CD4-positive, alpha-beta T cell (primary cell): ENCODE measurements around the gene NCDN. TPM values are rescaled to one million over a fixed set of nuclear protein-coding genes. Genes with fewer than 3 reads are reported as not detected.
A peak's percentile ranks its signal among the peaks of the same experiment; 100 is the strongest.

Source experiments
- ATAC-seq: fragments of 200-7000 bp; cut with Tn5 transposase; one replicate; pipeline ENCODE4 v1.10.0; 2022; ENCODE audit warnings: mild to moderate bottlenecking; ENCODE audit not compliant: poor library complexity
- CTCF ChIA-PET: fragments of 350-600 bp; sonication (Branson Sonifier 250); formaldehyde crosslinking; loops from one replicate; lab custom pipeline; 2021; ENCODE audit warnings: antibody characterized with exemption, inconsistent platforms; lab: Charles Lee
- POLR2A ChIA-PET: fragments of 350-600 bp; sonication (Branson Sonifier 250); formaldehyde crosslinking; loops from one replicate; lab custom pipeline; 2021; ENCODE audit warnings: antibody characterized with exemption, inconsistent platforms; lab: Charles Lee
- DNase-seq, 14 experiments: peaks; one replicate each; pipeline ENCODE4 v3.0.0-alpha.2; 2013 to 2020; ENCODE audit warnings: mixed read lengths in 2 of 14
- H3K27ac ChIP-seq, 2 donors: one replicate each; pipeline versions ENCODE4 v1.5.1 to v1.7.0; 2013; ENCODE audit warnings: low read length in 2 of 2, low read depth in 1 of 2, mild to moderate bottlenecking in 1 of 2
- H3K27me3 ChIP-seq, 2 experiments: 1 replicate in 1 of 2; 2 replicates in 1 of 2; pipeline versions ENCODE4 v1.6.1 to v1.7.0; 2013; ENCODE audit warnings: low read length in 2 of 2, control low read depth in 1 of 2, mild to moderate bottlenecking in 1 of 2, moderate library complexity in 1 of 2; ENCODE audit not compliant: insufficient read depth in 2 of 2, control insufficient read depth in 1 of 2
- H3K36me3 ChIP-seq: one replicate; pipeline ENCODE4 v1.6.1; 2013; ENCODE audit warnings: low read length, control low read depth; ENCODE audit not compliant: insufficient read depth
- H3K4me1 ChIP-seq: one replicate; pipeline ENCODE4 v1.6.1; 2013; ENCODE audit warnings: low read length, control low read depth; ENCODE audit not compliant: insufficient read depth
- H3K4me3 ChIP-seq: one replicate; pipeline ENCODE4 v1.5.1; 2013; ENCODE audit warnings: mild to moderate bottlenecking, low read length, moderate library complexity
- H3K9me3 ChIP-seq, 2 experiments: 1 replicate in 1 of 2; 2 replicates in 1 of 2; pipeline versions ENCODE4 v1.6.1 to v1.7.0; 2013; ENCODE audit warnings: low read length in 2 of 2, mild to moderate bottlenecking in 2 of 2, control low read depth in 1 of 2, moderate library complexity in 1 of 2; ENCODE audit not compliant: control insufficient read depth in 1 of 2, insufficient read depth in 1 of 2
- H3K27ac Mint-ChIP-seq: one replicate; pipeline ENCODE4 v1.8.0; 2020; ENCODE audit warnings: mixed read lengths
- H3K27me3 Mint-ChIP-seq: one replicate; pipeline ENCODE4 v1.8.0; 2021; ENCODE audit warnings: mixed read lengths
- H3K36me3 Mint-ChIP-seq: one replicate; pipeline ENCODE4 v1.8.0; 2021; ENCODE audit warnings: low read depth, mixed read lengths
- H3K4me1 Mint-ChIP-seq: one replicate; pipeline ENCODE4 v1.8.0; 2021; ENCODE audit warnings: low read depth, mixed read lengths
- H3K4me3 Mint-ChIP-seq: one replicate; pipeline ENCODE4 v1.8.0; 2020; ENCODE audit warnings: mild to moderate bottlenecking, mixed read lengths
- H3K9me3 Mint-ChIP-seq: one replicate; pipeline ENCODE4 v1.8.0; 2020; ENCODE audit warnings: mixed read lengths
- intact Hi-C, 2 experiments: fragments of 100-400 bp; cut with DNase I in 1 of 2; cut with micrococcal nuclease in 1 of 2; formaldehyde crosslinking; loops; one replicate each; pipeline versions ENCODE4 v1.15.1 to v1.9.0; 2023 to 2025; cut with DNase I, micrococcal nuclease
- total RNA-seq, 174 experiments: library from RNA in 2 of 174; stranded (reverse) in 2 of 174; gene quantifications; one replicate each; pipeline ENCODE4 v1.2.3 and lab custom pipeline; 2021 to 2026
- TF ChIP-seq, protein P1 (sequence below): fragments of 200-600 bp; IDR thresholded peaks from one replicate; pipeline ENCODE4 v1.8.0; 2022; ENCODE audit warnings: antibody characterized with exemption, mild to moderate bottlenecking

The NCDN gene
- total RNA-seq, 2 experiments from 2014 or later, result 12.8 to 14.2 TPM

DNA sequence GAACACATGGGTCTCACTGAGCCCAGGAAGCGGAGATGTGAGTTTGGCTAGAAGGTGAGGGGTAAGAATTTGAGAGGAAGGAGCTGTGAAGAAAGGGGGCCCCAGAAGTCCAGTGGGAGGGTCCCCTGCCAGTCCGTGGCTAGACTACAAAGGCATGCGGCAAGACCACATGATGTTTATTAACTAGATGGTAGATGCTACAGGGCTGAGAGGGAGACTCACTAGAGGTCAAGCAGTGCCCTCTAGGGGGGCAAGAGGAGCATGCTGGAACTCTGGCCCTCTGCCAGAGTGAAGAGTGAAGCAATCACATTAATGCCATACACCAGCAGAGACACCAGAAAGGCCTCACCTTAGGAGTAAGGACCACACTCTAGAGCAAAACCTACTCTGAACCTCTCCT lies 12.6 kb upstream of the NCDN start:
- Mint-ChIP-seq H3K4me1 (peaks cover 67% of the 10 kb centered on the region), H3K4me3 (no peak overlapping the region), H3K27me3 (no peaks in the 10 kb centered on the region), H3K9me3 (no peaks in the 10 kb centered on the region), H3K36me3 (peaks cover 54% of the 10 kb centered on the region), H3K27ac (peak overlapping the region; percentile 8)
- H3K4me1 ChIP-seq, result peaks cover 26% of the 10 kb centered on the region
- no peak overlapping the region for H3K27ac ChIP-seq
- peak; percentile 81 for ATAC-seq
- H3K27me3 ChIP-seq, result no peaks in the 10 kb centered on the region
- intact Hi-C loops, result loop anchor here (1.0 to 5.0 kb wide), 2 partner anchors 94 to 343 kb away; no protein-coding TSS in a partner anchor
- ChIA-PET CTCF (interaction anchor here (0.7 to 2.8 kb wide), 5 partner anchors 20 to 94 kb away, joined by 3 to 23 read pairs (median 6); no protein-coding TSS in a partner anchor), POLR2A (interaction anchor here (1.0 to 1.1 kb wide), 2 partner anchors 39 to 94 kb away, joined by 3 to 5 read pairs; no protein-coding TSS in a partner anchor)
- no peak overlapping the region for H3K4me3 ChIP-seq
- H3K9me3 ChIP-seq, result no peaks in the 10 kb centered on the region
- peak in 13 of 14 experiments; percentile 30 to 85 (median 54) for DNase-seq
- TF ChIP-seq, protein P1, sequence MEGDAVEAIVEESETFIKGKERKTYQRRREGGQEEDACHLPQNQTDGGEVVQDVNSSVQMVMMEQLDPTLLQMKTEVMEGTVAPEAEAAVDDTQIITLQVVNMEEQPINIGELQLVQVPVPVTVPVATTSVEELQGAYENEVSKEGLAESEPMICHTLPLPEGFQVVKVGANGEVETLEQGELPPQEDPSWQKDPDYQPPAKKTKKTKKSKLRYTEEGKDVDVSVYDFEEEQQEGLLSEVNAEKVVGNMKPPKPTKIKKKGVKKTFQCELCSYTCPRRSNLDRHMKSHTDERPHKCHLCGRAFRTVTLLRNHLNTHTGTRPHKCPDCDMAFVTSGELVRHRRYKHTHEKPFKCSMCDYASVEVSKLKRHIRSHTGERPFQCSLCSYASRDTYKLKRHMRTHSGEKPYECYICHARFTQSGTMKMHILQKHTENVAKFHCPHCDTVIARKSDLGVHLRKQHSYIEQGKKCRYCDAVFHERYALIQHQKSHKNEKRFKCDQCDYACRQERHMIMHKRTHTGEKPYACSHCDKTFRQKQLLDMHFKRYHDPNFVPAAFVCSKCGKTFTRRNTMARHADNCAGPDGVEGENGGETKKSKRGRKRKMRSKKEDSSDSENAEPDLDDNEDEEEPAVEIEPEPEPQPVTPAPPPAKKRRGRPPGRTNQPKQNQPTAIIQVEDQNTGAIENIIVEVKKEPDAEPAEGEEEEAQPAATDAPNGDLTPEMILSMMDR, result peak; percentile 63
- peaks cover 29% of the 10 kb centered on the region for H3K36me3 ChIP-seq

DNA sequence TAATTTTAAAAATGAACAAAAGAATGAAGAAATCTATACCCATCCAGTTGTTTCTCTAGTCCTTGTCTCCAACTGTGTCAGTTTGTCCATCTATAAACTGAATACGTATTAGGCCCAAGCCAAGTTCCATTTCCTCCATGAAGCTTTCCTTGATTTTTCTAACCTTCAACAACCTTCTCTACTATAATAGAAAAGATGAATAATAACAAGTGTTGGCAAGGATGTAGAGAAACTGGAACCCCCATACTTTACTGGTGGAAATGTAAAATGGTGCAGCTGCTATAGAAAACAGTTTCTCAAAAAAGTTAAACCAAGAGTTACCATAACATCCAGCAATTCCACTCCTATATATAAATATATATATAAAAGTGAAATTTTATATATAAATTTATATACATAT lies 11.0 kb upstream of the NCDN start:
- CTCF ChIA-PET, result interaction anchor here (1.3 kb wide), 1 partner anchor 96 kb away, joined by 5 read pairs; no protein-coding TSS in a partner anchor
- H3K27me3 Mint-ChIP-seq, result no peaks in the 10 kb centered on the region
- peaks cover 63% of the 10 kb centered on the region for H3K36me3 Mint-ChIP-seq

DNA sequence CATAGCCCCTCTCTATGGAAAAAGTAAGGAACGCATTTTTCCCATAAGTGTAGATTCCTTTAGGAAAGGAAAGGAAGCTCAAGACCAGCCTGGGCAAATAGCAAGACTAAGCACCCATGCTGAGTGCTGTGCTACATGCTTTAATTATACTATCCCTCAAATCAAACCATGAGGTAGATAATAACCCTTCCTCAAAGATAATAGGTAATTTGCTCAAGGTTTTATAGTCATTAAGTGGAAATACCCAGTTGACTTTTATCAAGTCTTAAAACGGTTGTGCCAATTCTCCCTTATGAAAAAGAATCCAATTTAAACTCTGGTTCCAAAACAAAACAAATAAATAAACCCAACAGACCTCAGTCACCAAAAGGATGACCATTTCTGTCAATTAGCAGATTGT lies 3.7 kb upstream of the NCDN start:
- Mint-ChIP-seq H3K9me3 (no peaks in the 10 kb centered on the region), H3K4me3 (peak overlapping the region; percentile 1), H3K27ac (no peak overlapping the region), H3K27me3 (no peaks in the 10 kb centered on the region), H3K4me1 (peaks cover 75% of the 10 kb centered on the region), H3K36me3 (peaks cover 81% of the 10 kb centered on the region)
- TF ChIP-seq, protein P1, result no peak
- Histone ChIP-seq H3K9me3 (no peaks in the 10 kb centered on the region), H3K4me3 (no peak overlapping the region), H3K36me3 (peaks cover 46% of the 10 kb centered on the region), H3K4me1 (peaks cover 38% of the 10 kb centered on the region), H3K27ac (no peak overlapping the region), H3K27me3 (no peaks in the 10 kb centered on the region)
- intact Hi-C loops, result loop anchor here in 1 of 2 experiments (10.0 kb wide), 2 partner anchors 519 to 689 kb away; partner anchors contain the start of gene ZMYM6
- ChIA-PET POLR2A (no interaction called here), CTCF (interaction anchor here (1.0 kb wide), 1 partner anchor 173 kb away, joined by 3 read pairs; no protein-coding TSS in a partner anchor)
- no peak for DNase-seq
- ATAC-seq, result no peak

More for the DNA sequence above, 11.0 kb upstream of the NCDN start:
- Histone ChIP-seq H3K27ac (no peak overlapping the region), H3K36me3 (peaks cover 46% of the 10 kb centered on the region), H3K27me3 (no peaks in the 10 kb centered on the region), H3K4me1 (peaks cover 11% of the 10 kb centered on the region), H3K9me3 (no peaks in the 10 kb centered on the region), H3K4me3 (no peak overlapping the region)
- DNase-seq, result no peak
- ATAC-seq, result no peak
- H3K27ac Mint-ChIP-seq, result no peak overlapping the region
- TF ChIP-seq, protein P1, result no peak
- POLR2A ChIA-PET, result no interaction called here
- H3K4me3 Mint-ChIP-seq, result no peak overlapping the region
- no peaks in the 10 kb centered on the region for H3K9me3 Mint-ChIP-seq
- intact Hi-C loops, result loop anchor here in 1 of 2 experiments (5.0 kb wide), 1 partner anchor 344 kb away; no protein-coding TSS in a partner anchor
- H3K4me1 Mint-ChIP-seq, result peaks cover 57% of the 10 kb centered on the region
